ENCODE data around the gene GPR21.

DNA sequence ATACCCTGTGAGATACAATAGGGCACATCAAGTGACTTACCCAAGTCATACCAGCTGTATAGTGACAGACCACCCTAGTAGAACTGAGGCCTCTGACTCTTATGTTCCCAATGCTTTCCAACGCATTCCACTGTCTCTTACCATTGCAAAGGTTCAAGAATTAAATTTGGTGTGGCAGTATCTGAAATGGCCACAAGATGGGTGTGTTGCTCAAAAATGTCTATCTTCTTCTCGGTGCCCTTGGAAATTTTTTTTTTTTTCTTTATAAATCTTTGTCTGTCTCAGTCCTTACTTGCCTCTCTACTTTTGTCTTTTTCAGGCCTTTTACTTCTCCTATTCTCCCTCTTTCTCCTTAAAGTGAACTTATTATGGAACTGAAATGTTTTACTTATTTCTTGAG, 48.4 kb downstream of the GPR21 start:
- TF ChIP-seq, protein P1, sequence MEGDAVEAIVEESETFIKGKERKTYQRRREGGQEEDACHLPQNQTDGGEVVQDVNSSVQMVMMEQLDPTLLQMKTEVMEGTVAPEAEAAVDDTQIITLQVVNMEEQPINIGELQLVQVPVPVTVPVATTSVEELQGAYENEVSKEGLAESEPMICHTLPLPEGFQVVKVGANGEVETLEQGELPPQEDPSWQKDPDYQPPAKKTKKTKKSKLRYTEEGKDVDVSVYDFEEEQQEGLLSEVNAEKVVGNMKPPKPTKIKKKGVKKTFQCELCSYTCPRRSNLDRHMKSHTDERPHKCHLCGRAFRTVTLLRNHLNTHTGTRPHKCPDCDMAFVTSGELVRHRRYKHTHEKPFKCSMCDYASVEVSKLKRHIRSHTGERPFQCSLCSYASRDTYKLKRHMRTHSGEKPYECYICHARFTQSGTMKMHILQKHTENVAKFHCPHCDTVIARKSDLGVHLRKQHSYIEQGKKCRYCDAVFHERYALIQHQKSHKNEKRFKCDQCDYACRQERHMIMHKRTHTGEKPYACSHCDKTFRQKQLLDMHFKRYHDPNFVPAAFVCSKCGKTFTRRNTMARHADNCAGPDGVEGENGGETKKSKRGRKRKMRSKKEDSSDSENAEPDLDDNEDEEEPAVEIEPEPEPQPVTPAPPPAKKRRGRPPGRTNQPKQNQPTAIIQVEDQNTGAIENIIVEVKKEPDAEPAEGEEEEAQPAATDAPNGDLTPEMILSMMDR (conservative IDR thresholded peaks at IDR 0.05; ENCODE audit: low read length) = peak; percentile 75
- TF ChIP-seq EZH2phosphoT487 (IDR thresholded peaks at IDR 0.05; ENCODE audit: borderline replicate concordance) = no peak

Measured in Loucy (cell line).